SK-N-MC (cell line): ENCODE results near the gene DISC1.

ENCODE experiments used
- DNase-seq: peaks from one replicate; pipeline ENCODE4 v3.0.0-alpha.2; 2011; ENCODE audit warnings: low read depth, low spot score
- H3K27ac ChIP-seq: fragments of 200-600 bp; sonication (generic); 2 replicates; pipeline ENCODE4 v1.5.1; 2016; ENCODE audit warnings: mixed run types
- H3K36me3 ChIP-seq: fragments of 200-600 bp; sonication (generic); 2 replicates; pipeline ENCODE4 v1.6.1; 2017; ENCODE audit warnings: antibody characterized with exemption, low read length, mixed read lengths; ENCODE audit not compliant: insufficient read depth
- H3K4me3 ChIP-seq: fragments of 200-600 bp; sonication (generic); 2 replicates; pipeline ENCODE4 v1.5.1; 2016
- H3K9ac ChIP-seq: fragments of 200-600 bp; sonication (generic); 2 replicates; pipeline ENCODE4 v1.8.0; 2017; ENCODE audit warnings: mixed run types, mixed read lengths; ENCODE audit not compliant: insufficient read length
- H3K9me3 ChIP-seq: fragments of 200-600 bp; sonication (generic); 2 replicates; pipeline ENCODE4 v1.6.1; 2017; ENCODE audit warnings: low read depth, mild to moderate bottlenecking, antibody characterized with exemption, low read length, moderate library complexity, mixed read lengths
- EZH2 ChIP-seq: fragments of 200-600 bp; sonication (generic); IDR thresholded peaks from one replicate; pipeline ENCODE4 v1.6.1; 2017; ENCODE audit warnings: antibody characterized with exemption
- FOXP2 ChIP-seq: optimal IDR thresholded peaks from 2 replicates; pipeline ENCODE3; 2011; ENCODE audit warnings: mild to moderate bottlenecking, moderate library complexity; ENCODE audit not compliant: insufficient read depth; ENCODE audit errors: extremely low read length, control extremely low read depth
- POLR2AphosphoS5 ChIP-seq: IDR thresholded peaks from 2 replicates; pipeline ENCODE4 v1.6.1; 2012; ENCODE audit warnings: mild to moderate bottlenecking, low read depth, low read length, borderline replicate concordance

DISC1 gene

DNA sequence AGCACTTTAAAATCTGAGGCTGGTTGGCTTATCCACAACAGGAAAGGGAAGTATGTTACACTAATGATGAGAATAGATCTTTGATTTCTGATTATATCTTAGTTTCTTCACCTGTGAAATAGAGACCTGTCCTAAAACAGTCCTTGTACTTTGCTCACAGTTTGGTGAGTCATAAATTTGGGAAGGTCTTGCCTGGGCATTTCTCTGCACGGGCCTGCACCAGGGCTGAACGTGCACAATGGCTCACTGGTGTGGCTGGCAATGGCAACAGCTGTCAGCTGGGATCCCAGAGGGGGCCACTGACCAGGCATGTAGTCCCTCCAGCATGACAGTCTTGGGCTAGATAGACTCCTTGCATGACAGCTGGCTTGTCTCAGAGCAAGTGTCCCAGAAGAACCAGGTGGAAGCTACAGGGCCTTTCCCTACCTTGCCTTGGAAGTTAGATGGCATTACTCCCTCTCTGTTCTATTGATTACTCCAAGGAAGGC is 367.4 kb downstream of the DISC1 start:
- Histone ChIP-seq H3K9ac (no peak overlapping the region), H3K4me3 (no peak overlapping the region), H3K27ac (no peak overlapping the region), H3K36me3 (no peaks in the 10 kb centered on the region), H3K9me3 (no peaks in the 10 kb centered on the region)
- no peak for TF ChIP-seq EZH2
- TF ChIP-seq POLR2AphosphoS5, result no peak
- no peak for TF ChIP-seq FOXP2
- DNase-seq, result no peak

- H3K4me3 ChIP-seq, result no peak overlapping the region
Measured at GRCh38 chr1:231998791-231999190, 372.2 kb downstream of the DISC1 start.

GRCh38 chr1:232005300-232005699 is 378.7 kb downstream of the DISC1 start:
- no peaks in the 10 kb centered on the region for H3K9me3 ChIP-seq
- H3K4me3 ChIP-seq, result no peak overlapping the region
- DNase-seq, result no peak
- no peak for TF ChIP-seq EZH2
- no peak for TF ChIP-seq POLR2AphosphoS5
- TF ChIP-seq FOXP2, result no peak
- H3K36me3 ChIP-seq, result no peaks in the 10 kb centered on the region
- H3K27ac ChIP-seq, result no peak overlapping the region
- H3K9ac ChIP-seq, result no peak overlapping the region

More at GRCh38 chr1:231998791-231999190, 372.2 kb downstream of the DISC1 start:
- Histone ChIP-seq H3K36me3 (no peaks in the 10 kb centered on the region), H3K27ac (no peak overlapping the region), H3K9me3 (no peaks in the 10 kb centered on the region), H3K9ac (no peak overlapping the region)
- DNase-seq, result no peak
- TF ChIP-seq FOXP2 (no peak), EZH2 (no peak), POLR2AphosphoS5 (no peak)

DNA sequence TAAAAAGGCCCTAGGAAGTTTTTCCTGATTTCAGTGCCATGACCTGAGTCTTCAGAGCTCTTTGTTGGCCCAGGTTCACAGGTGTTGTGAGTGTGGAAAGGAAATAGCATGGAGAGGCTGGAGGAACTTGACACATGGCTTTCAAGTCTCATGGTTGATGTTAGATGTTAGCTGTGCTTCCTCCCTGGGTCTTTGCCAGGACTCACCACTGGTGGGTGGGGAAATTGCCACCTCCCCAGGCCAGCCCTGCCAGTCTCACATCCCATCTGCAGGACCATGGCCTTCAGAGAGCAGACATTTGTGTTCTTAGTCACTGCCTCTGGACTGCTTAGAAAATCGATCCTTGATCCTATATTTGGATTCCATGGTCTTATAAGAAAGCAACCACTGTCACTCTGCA is 383.2 kb downstream of the DISC1 start:
- Histone ChIP-seq H3K36me3 (no peaks in the 10 kb centered on the region), H3K4me3 (no peak overlapping the region), H3K9me3 (no peaks in the 10 kb centered on the region), H3K27ac (no peak overlapping the region), H3K9ac (no peak overlapping the region)
- no peak for TF ChIP-seq EZH2
- TF ChIP-seq FOXP2, result no peak
- TF ChIP-seq POLR2AphosphoS5, result no peak
- DNase-seq, result no peak

DNA sequence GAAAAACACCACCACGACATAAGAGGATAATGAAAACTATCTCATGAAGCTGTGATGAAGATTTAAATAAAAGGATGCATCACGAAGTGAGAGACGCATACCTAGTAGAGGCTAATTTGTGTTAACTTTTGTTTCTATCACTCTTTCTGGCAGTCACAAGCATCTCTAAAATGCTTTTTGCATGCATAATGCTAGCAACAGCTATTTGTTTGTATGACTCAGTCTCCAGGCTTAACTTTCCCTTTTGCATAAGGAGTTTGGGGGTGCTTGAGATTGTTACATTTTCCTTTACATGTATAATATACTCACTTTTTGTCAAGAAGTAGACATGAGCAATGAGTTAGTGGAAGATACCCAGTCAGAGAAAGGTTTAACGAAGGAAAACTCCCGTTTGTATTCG is 385.4 kb downstream of the DISC1 start:
- DNase-seq, result no peak
- Histone ChIP-seq H3K9ac (no peak overlapping the region), H3K27ac (no peak overlapping the region), H3K36me3 (no peaks in the 10 kb centered on the region), H3K4me3 (no peak overlapping the region), H3K9me3 (no peaks in the 10 kb centered on the region)
- TF ChIP-seq POLR2AphosphoS5 (no peak), FOXP2 (no peak), EZH2 (no peak)

DNA sequence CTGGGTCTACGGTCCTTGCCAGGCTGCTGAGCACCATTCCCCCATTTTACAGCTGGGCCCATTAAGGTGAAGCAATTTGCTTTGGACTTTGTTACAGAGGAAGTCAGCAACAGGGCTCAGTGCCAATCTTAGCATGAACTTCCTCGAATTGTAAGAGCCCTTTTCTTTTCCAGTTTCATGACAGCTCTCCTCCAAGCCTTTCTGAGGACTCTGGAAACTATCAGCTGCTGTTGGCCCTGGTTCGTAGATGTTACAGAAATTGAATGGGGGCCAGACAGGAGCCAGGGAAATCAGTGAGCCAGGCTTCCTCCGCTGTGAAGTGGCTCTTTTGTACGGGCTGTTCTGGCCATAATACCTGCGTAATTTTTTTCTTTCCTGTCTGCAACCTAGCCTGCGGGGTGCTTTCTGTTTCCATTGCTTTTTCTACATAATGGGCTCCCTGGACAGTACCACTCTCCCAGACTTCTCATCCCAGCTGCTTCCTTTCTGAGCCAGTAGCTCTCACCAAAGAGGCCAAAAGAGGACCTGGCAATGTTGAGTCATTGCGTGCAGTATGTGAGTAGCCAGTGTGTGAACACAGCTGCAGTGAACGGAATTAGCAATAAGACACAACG is 386.3 kb downstream of the DISC1 start:
- no peak overlapping the region for H3K27ac ChIP-seq
- no peak overlapping the region for H3K4me3 ChIP-seq
- no peak for DNase-seq
- H3K36me3 ChIP-seq, result no peaks in the 10 kb centered on the region
- H3K9ac ChIP-seq, result no peak overlapping the region
- TF ChIP-seq EZH2 (no peak), FOXP2 (no peak), POLR2AphosphoS5 (no peak)
- no peaks in the 10 kb centered on the region for H3K9me3 ChIP-seq

DNA sequence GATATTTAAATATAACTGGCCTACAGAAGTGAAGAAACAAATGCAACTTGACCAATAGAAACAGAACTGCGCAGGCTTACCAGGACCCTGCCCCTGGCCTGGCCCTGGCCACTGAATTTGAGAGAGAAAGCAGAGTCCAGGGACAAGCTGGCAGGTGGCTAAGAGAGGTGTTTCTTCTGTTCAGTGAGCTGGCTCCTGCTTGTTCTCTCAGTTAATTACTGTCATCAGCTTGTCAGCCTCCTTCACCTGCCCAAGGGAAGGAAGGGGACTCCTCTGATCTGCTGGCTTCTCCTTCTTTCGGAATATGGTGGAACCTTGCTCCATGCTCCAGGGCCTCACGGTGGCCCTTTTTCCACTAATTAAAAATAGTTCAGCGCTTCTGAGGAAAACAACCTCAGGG is 388.4 kb downstream of the DISC1 start:
- DNase-seq, result no peak
- TF ChIP-seq POLR2AphosphoS5, result no peak
- TF ChIP-seq FOXP2, result no peak
- no peak for TF ChIP-seq EZH2
- H3K4me3 ChIP-seq, result no peak overlapping the region

GRCh38 chr1:232016616-232017015 is 390.0 kb downstream of the DISC1 start:
- DNase-seq, result no peak
- no peak overlapping the region for H3K4me3 ChIP-seq
- no peaks in the 10 kb centered on the region for H3K36me3 ChIP-seq
- H3K9ac ChIP-seq, result no peak overlapping the region
- H3K27ac ChIP-seq, result no peak overlapping the region
- no peaks in the 10 kb centered on the region for H3K9me3 ChIP-seq
- TF ChIP-seq EZH2 (no peak), FOXP2 (no peak), POLR2AphosphoS5 (no peak)

More for the DNA sequence above, 388.4 kb downstream of the DISC1 start:
- Histone ChIP-seq H3K36me3 (no peaks in the 10 kb centered on the region), H3K9ac (no peak overlapping the region), H3K27ac (no peak overlapping the region), H3K9me3 (no peaks in the 10 kb centered on the region)

- Histone ChIP-seq H3K4me3 (no peak overlapping the region), H3K27ac (no peak overlapping the region), H3K9me3 (no peaks in the 10 kb centered on the region), H3K36me3 (no peaks in the 10 kb centered on the region), H3K9ac (no peak overlapping the region)
- no peak for DNase-seq
- TF ChIP-seq EZH2 (no peak), FOXP2 (no peak), POLR2AphosphoS5 (no peak)
Measured at GRCh38 chr1:232017057-232017456, 390.5 kb downstream of the DISC1 start.
